A673 (cell line): ENCODE results near the gene SLC7A8. TPM values are rescaled to one million over a fixed set of nuclear protein-coding genes. Genes with fewer than 3 reads are reported as not detected.
A peak's percentile ranks its signal among the peaks of the same experiment; 100 is the strongest.
"Not testable (repeated sequence)": the region's sequence is repeated elsewhere in the genome, so short reads cannot be mapped to it uniquely, and the experiment has no call there.

ENCODE experiments used
- Bru-seq: library from RNA; stranded (reverse); fragments of 400-500 nt; gene quantifications from one replicate; lab custom pipeline; 2021; lab: Mats Ljungman, UMichigan
- BruChase-seq, 2 experiments: library from RNA; stranded (reverse); fragments of 400-500 nt; gene quantifications; one replicate each; lab custom pipeline; 2021; lab: Mats Ljungman, UMichigan
- BruUV-seq: library from RNA; stranded (reverse); fragments of 400-500 nt; replicated peaks from 2 replicates; lab custom pipeline; 2021; lab: Mats Ljungman, UMichigan
- CTCF ChIA-PET: fragments of 300-600 bp; sonication (Branson Sonifier 250); formaldehyde crosslinking; loops from one replicate; lab custom pipeline; 2022; ENCODE audit warnings: antibody characterized with exemption; lab: Charles Lee
- POLR2A ChIA-PET: fragments of 300-600 bp; sonication (Branson Sonifier 250); formaldehyde crosslinking; loops from one replicate; lab custom pipeline; 2022; ENCODE audit warnings: antibody characterized with exemption; ENCODE audit not compliant: low non-redundant PET; lab: Charles Lee
- DNase-seq: peaks from one replicate; pipeline ENCODE4 v3.0.0-alpha.2; 2015; ENCODE audit warnings: low spot score
- H3K27ac ChIP-seq: fragments of 200-600 bp; sonication (generic); 2 replicates; pipeline ENCODE4 v1.5.1; 2016; ENCODE audit warnings: mixed run types, low read depth, mild to moderate bottlenecking, mixed read lengths, antibody characterized with exemption, low read length; ENCODE audit not compliant: poor library complexity, severe bottlenecking
- H3K27me3 ChIP-seq: fragments of 200-600 bp; sonication (generic); replicated peaks from 2 replicates; pipeline ENCODE4 v1.6.1; 2017; ENCODE audit warnings: mixed run types, low read depth, mild to moderate bottlenecking, mixed read lengths, antibody characterized with exemption, low read length; ENCODE audit not compliant: insufficient read depth, poor library complexity
- H3K36me3 ChIP-seq: fragments of 200-600 bp; sonication (generic); 2 replicates; pipeline ENCODE4 v1.6.1; 2016; ENCODE audit warnings: mixed run types, mild to moderate bottlenecking, mixed read lengths, antibody characterized with exemption, low read length; ENCODE audit not compliant: insufficient read depth, poor library complexity, severe bottlenecking
- H3K4me1 ChIP-seq: fragments of 200-600 bp; sonication (generic); 2 replicates; pipeline ENCODE4 v1.6.1; 2017; ENCODE audit warnings: mixed run types, mild to moderate bottlenecking, mixed read lengths, antibody characterized with exemption, low read length; ENCODE audit not compliant: insufficient read depth, poor library complexity, severe bottlenecking
- H3K4me3 ChIP-seq: fragments of 200-600 bp; sonication (generic); 2 replicates; pipeline ENCODE4 v1.5.1; 2016; ENCODE audit warnings: low read depth, mixed run types, mild to moderate bottlenecking, mixed read lengths, low read length; ENCODE audit not compliant: poor library complexity, severe bottlenecking
- H3K9me3 ChIP-seq: fragments of 200-600 bp; sonication (generic); 2 replicates; pipeline ENCODE4 v1.6.1; 2016; ENCODE audit warnings: mixed run types, low read depth, mild to moderate bottlenecking, mixed read lengths, antibody characterized with exemption, low read length; ENCODE audit not compliant: poor library complexity, severe bottlenecking
- CTCF ChIP-seq: fragments of 300-800, 200-600 bp; sonication (generic); conservative IDR thresholded peaks from 2 replicates; pipeline ENCODE4 v1.5.1; 2017; ENCODE audit warnings: low read depth, mild to moderate bottlenecking, antibody characterized with exemption, low read length, moderate library complexity, mixed read lengths
- EZH2 ChIP-seq: fragments of 200-600 bp; sonication (generic); IDR thresholded peaks from 2 replicates; pipeline ENCODE4 v1.6.1; 2017; ENCODE audit warnings: borderline replicate concordance, low read depth, mild to moderate bottlenecking, mixed read lengths, antibody characterized with exemption, low read length; ENCODE audit not compliant: poor library complexity, severe bottlenecking
- intact Hi-C: fragments of 100-400 bp; cut with micrococcal nuclease; formaldehyde crosslinking; loops from one replicate; pipeline ENCODE4 v1.10.0; 2022; ENCODE audit not compliant: unreplicated experiment
- long read RNA-seq: library from polyadenylated mRNA; stranded (forward); transcript quantifications from one replicate; pipeline ENCODE4 v2.0.0, GENCODE V29; 2022
- total RNA-seq: library from RNA; stranded (reverse); gene quantifications from 2 replicates; pipeline ENCODE4 v1.2.3, GENCODE V29; 2021

Gene SLC7A8
- total RNA-seq (18.3 and 24.8 TPM in 2 replicates), Bru-seq, nascent RNA (percentile 49 among the genes with signal in this experiment), BruChase-seq, experiment 1, labeled RNA remaining after a 2-hour chase (percentile 50 among the genes with signal in this experiment), BruChase-seq, experiment 2, labeled RNA remaining after a 6-hour chase (percentile 59 among the genes with signal in this experiment)
- long read RNA-seq, full-length matches to known transcripts, result 9 of 33 reads
- long read RNA-seq, partial matches to known transcripts, result 7 of 33 reads
- long read RNA-seq, other reads (novel, unspliced or antisense), result 17 of 33 reads

GRCh38 chr14:23183479-23183878, at the start of gene SLC7A8:
SLC7A8 (minus strand) TSS chr14:23183660; CDS start chr14:23182914, 746 bp downstream.
- BruUV-seq, result no TSS peak
- no peaks in the 10 kb centered on the region for H3K27me3 ChIP-seq
- no peak within 1 kb of the TSS for H3K27ac ChIP-seq
- ChIA-PET CTCF (interaction anchor here (0.6 to 6.1 kb wide), 2 partner anchors 13 to 63 kb away, joined by 3 to 90 read pairs; no protein-coding TSS in a partner anchor), POLR2A (interaction anchor here (0.7 kb wide), 1 partner anchor 10 kb away, joined by 29 read pairs; no protein-coding TSS in a partner anchor)
- no peaks in the 10 kb centered on the region for H3K9me3 ChIP-seq
- H3K36me3 ChIP-seq, result no peaks in the 10 kb centered on the region
- TF ChIP-seq EZH2, result no peak
- TF ChIP-seq CTCF, result no peak
- intact Hi-C loops, result no loop called here
- DNase-seq, result peak; percentile 72
- H3K4me3 ChIP-seq, result peak within 1 kb of the TSS; percentile 51
- peaks cover 4% of the 10 kb centered on the region for H3K4me1 ChIP-seq

DNA sequence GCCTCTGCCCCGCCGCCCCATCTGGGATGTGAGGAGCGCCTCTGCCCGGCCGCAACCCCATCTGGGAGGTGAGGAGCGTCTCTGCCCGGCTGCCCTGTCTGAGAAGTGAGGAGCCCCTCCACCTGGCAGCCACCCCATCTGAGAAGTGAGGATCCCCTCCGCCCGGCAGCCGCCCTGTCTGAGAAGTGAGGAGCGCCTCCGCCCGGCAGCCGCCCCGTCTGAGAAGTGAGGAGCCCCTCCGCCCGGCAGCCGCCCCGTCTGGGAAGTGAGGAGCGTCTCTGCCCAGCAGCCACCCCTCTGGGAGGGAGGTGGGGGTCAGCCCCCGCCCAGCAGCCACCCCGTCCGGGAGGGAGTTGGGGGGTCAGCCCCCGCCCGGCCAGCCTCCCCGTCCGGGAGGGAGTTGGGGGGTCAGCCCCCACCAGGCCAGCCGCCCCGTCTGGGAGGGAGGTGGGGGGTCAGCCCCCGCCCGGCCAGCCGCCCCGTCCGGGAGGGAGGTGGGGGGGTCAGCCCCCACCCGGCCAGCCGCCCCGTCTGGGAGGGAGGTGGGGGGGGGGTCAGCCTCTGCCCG, 48.9 kb upstream of the SLC7A8 start:
- CTCF ChIA-PET, H3K36me3 ChIP-seq, H3K27me3 ChIP-seq, intact Hi-C loops, H3K4me1 ChIP-seq, H3K9me3 ChIP-seq, H3K27ac ChIP-seq, H3K4me3 ChIP-seq, BruUV-seq, DNase-seq, POLR2A ChIA-PET: not testable (repeated sequence)

- H3K27ac ChIP-seq, result no peak overlapping the region
- TF ChIP-seq EZH2 (no peak), CTCF (no peak)
- intact Hi-C loops, result no loop called here
- no peak overlapping the region for H3K4me3 ChIP-seq
- H3K9me3 ChIP-seq, result no peaks in the 10 kb centered on the region
- H3K27me3 ChIP-seq, result no peaks in the 10 kb centered on the region
- POLR2A ChIA-PET, result no interaction called here
- H3K36me3 ChIP-seq, result no peaks in the 10 kb centered on the region
- DNase-seq, result no peak
- CTCF ChIA-PET, result no interaction called here
- H3K4me1 ChIP-seq, result no peaks in the 10 kb centered on the region
- no TSS peak for BruUV-seq
These were observed 45.4 kb upstream of the SLC7A8 start for GRCh38 chr14:23228812-23229211.
